Activated CD4-positive, alpha-beta T cell treated with anti-CD3 and anti-CD28 coated beads, Interleukin-2, amount 50 U/mL, for 1 hour (primary cell): ENCODE data around the gene SLC19A1.

Experiments
- DNase-seq: peaks from one replicate; pipeline ENCODE4 v3.0.0-alpha.2; 2020

The SLC19A1 gene

DNA sequence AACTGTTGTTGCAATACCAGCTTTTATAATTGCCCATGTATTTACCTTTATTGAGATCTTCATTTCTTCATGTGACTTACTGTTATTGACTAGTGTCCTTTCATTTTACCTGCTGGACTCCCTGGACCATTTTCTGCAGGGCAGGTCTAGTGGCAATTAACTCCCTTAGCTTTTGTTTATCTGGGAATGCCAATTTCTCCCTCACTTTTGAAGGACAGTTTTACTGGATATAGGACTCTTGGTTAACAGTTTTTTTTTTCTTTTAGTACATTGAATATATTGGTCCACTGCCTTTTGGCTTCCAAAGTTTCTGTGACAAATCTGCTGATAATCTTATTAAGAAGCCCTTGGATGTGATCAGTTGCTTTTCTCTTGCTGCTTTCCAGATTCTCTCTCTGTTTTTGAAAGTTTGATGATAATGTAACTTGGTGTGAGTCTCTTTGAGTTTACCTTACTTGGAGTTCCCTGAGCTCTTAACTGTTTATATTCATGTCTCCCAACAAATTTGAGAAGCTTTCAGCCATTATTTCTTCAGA, 80.4 kb downstream of the SLC19A1 start:
- no peak for DNase-seq

- no peak for DNase-seq
These were observed 80.9 kb downstream of the SLC19A1 start for GRCh38 chr21:45461369-45461750.

DNA sequence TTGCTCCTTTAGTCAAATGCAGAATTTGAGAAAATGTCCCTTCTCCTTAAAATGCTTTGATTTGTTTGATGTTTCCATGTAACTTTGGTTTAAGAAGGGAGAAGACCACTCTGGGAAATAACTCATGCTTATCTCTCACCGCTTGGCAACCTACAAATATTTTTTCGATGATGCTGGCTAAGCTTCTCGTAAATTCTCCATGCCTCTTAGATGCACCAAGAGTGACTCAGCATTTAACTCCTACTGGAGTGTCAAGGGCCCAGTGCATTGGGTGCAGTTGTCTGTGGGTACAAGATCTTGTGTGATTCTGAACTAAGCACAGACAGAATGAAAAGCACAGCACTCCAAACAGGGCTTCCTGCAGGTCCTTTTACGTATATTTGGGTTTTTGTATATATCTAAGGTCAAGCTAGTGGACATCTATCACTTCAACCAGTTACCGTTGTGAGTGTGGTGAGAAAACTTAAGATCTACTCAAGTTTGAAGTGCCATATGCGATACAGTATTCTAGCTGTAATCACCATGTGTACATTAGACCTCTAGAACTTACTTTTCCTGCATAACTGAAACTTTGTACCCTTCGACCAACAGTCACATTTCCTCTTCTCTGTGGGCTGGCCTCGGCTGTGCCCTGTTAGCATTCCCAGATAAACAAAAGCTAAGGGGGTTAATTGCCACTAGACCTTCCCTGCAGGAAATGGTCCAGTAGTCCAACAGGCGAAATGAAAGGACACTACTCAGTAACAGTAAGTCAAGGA, 81.5 kb downstream of the SLC19A1 start:
- DNase-seq = no peak

DNA sequence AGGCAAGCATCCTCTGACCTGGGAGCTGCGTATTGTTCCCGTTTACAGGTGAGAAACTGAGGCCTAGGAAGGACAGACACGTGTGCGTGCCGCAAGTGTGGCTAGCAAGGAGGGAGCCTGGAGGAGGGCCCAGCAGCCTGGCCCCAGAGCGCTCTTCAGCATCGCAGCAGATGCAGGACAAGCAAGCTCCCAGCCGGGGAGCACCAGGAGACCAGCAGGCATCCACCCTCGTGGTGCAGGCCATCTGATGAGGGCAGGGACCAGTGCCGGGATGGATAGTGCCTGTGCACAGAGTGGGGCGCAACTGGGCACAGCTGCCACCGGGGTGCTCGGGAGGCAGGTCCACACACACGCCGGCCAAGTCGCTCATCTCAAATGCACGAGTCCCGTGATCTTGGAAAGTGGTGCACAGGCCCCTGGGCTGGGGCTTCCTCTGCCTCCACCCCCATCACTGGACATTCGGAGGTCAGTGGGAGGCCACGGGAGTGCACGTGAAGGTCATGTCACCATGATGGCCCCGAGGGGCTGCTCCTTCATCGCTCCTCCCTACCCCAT, 82.2 kb downstream of the SLC19A1 start:
- DNase-seq = no peak

- no peak for DNase-seq
These were observed 82.8 kb downstream of the SLC19A1 start for GRCh38 chr21:45459171-45460010.

- DNase-seq = no peak
These were observed 83.7 kb downstream of the SLC19A1 start for GRCh38 chr21:45458281-45459170.

DNA sequence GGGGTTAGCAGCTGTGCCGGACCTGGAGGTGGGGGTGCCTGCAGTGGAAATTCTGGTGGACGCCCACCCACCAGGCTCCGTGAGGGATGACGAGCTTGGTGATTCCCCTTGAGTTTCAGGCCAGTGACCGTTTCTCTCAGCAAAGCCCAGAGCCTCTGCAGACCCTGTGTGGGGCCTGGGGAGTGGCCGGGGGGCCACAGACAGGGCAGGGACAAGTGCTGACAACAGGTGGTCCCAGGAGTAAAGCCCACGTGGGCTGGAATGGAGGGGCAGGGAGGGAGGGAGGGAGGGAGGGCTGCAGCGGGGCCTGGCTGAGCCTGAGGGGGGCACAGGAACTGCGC, 84.4 kb downstream of the SLC19A1 start:
- no peak for DNase-seq

DNA sequence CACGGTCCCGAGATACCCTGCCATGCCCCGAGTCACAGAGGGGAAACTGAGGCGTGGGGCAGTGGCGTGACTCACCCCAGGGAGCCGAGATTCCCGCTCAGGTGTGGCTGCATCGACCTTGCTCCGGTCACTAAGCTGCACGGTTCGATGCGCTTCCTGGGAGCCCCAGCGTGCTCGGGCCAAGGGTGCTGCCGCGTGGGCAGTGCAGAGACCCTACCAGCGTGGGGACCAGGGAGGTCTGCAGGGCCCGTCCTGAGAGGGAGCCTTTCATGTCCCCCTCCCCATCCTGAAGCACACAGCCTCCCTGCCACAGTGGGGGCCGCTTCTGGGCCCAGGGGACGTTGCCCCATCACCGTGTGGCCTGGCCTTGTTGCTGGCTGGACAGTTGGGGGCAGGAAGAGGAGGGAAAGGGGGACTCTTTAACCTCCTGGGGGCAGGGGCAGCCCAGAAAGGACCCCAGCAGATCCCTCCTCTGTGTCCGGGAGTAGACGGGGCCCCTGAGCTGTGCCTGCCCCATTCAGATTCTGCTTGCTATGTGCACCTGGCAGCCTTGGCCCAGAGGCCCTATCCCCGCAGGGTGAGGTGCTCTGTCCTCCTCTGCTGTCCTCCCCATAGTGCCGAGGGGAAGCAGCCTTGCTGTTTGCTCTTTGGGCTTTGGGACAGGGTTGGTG, 84.9 kb downstream of the SLC19A1 start:
- DNase-seq = no peak

GRCh38 chr21:45456584-45457160, 85.6 kb downstream of the SLC19A1 start:
- DNase-seq = no peak

DNA sequence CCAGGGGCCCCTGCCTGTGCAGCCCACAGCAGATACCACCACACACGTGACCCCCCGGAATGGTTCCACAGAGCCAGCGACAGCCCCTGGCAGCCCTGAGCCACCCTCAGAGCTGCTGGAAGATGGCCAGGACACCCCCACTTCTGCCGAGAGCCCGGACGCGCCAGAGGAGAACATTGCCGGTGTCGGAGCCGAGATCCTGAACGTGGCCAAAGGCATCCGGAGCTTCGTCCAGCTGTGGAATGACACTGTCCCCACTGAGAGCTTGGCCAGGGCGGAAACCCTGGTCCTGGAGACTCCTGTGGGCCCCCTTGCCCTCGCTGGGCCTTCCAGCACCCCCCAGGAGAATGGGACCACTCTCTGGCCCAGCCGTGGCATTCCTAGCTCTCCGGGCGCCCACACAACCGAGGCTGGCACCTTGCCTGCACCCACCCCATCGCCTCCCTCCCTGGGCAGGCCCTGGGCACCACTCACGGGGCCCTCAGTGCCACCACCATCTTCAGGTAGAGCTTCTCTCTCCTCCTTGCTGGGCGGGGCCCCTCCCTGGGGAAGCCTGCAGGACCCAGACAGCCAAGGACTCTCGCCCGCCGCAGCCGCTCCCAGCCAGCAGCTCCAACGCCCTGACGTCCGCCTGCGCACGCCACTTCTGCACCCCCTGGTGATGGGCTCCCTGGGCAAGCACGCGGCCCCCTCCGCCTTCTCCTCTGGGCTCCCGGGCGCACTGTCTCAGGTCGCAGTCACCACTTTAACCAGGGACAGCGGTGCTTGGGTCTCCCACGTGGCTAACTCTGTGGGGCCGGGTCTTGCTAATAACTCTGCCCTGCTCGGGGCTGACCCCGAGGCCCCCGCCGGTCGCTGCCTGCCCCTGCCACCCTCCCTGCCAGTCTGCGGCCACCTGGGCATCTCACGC, 86.3 kb downstream of the SLC19A1 start:
- no peak for DNase-seq

DNA sequence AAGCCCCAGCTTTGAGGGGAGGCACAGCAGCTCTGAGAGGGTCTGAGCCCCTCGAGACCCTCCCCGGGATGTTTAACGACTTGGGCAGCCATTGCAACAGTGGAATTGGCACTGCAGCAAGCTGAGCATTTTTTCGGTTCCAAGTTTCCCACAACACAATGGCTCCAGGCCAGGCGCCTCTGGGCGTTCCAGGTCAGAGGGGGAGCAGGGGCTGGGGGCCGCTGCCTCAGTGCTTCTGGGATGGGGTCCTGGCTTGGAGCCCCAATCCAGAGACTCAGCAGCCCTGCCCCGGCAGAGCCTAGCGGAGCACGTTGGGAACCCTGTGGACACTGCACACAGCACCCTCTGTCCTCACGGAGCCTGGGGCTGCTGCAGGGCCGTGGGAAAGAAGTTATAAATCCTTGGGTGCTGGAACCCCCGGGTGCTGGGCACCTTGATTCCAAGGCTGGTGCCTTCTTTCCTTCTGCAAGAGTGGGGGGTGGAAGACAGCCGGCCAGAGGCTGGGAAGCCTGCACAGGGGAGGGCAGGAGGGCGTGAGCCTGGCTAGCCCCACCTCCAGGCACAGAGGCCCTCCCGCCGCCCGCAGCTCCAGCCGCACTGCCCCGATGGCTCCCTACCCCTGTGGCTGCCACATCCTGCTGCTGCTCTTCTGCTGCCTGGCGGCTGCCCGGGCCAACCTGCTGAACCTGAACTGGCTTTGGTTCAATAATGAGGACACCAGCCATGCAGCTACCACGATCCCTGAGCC, 87.1 kb downstream of the SLC19A1 start:
- no peak for DNase-seq

- no peak for DNase-seq
These were observed 87.9 kb downstream of the SLC19A1 start for GRCh38 chr21:45454060-45454925.

DNA sequence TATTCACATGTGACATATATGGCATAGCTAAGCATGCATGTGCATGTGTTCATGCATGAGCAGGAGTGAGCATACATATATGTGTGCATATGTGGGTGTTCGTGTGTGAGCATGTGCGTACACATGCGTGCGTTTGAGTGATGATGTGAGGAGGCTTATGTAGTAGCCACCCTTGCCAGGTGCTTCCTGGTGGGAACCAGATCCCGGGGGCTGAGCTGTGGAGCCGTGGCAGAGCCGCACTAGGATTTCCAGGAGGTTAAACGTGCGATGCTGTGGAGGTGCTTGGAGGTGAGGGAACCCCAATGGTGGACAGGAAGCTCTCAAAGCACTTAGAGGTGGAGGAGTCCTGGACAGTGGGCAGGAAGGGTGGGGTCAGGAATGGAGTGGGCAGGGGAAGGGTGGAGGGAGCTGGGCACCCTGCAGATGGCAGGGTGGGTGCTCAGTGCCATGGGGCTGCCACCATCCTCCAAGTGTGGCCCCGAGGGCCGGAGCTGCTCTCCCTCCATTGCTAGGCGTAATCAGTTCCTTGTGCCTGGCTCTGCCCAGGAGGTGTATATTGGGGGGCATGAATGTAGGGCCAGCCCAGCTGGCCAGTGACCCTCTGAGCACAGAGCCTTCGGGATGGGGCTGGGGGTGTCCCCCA, 88.8 kb downstream of the SLC19A1 start:
- no peak for DNase-seq

GRCh38 chr21:45452696-45453307, 89.4 kb downstream of the SLC19A1 start:
- no peak for DNase-seq

DNA sequence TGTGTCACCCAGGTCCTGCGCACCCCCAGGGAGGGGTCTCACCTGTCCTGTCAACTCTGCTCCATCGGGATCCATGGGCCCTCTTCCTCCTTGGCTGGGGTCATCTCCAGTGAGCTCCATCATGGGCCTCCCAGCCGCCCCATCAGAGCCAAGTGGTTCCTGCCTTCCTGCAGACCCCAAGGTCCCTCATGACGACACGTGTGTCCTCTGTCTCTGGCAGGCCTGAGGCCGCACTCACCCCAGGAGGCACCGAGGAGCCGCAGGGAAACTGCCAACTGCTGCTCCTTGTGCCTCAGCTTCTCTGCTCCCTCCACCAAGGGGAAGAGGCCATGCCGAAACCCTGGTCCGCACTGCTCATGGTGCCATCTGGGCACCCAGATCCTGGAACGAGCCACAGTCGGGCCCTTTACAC, 90.5 kb downstream of the SLC19A1 start:
- no peak for DNase-seq

- no peak for DNase-seq
These were observed 91.0 kb downstream of the SLC19A1 start for GRCh38 chr21:45451091-45451740.

DNA sequence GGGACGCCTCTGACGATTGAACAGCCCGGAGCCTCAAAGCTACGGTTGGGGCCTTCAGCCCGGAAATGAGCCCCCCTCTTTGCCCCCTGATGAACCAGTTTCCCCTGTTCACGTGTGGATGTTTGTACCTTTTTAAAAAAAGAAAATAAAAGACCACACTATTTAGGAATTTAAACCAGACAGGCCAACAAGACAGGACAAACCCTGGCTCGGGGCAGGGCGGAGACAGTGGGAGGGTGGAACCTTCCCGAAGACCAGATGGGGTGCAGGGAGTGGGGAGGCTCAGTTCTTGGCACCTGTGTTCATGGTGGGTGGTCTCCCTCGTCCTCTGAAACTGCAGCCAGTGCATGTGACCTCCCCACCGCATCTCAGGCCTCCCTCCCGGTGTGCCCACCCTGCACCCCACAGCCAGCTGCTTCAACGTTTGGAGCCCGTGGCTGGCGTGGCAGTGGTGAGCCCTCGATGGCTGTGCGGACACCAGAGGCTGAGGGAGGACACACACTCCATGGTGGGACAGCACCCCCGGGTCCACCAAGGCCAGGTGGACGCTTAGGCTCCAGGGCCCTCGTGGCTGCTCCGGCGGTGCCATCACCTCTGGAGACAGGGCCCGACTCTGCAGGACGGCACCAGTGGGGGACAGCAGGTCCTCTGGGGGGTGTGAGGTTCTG, 91.7 kb downstream of the SLC19A1 start:
- DNase-seq = no peak
